ENCODE data around the gene AATK. TPM values are rescaled to one million over a fixed set of nuclear protein-coding genes. Genes with fewer than 3 reads are reported as not detected.

The AATK gene
- total and polyA plus RNA-seq, 2 experiments from 2014 or later, result 1.1 to 5.0 TPM

DNA sequence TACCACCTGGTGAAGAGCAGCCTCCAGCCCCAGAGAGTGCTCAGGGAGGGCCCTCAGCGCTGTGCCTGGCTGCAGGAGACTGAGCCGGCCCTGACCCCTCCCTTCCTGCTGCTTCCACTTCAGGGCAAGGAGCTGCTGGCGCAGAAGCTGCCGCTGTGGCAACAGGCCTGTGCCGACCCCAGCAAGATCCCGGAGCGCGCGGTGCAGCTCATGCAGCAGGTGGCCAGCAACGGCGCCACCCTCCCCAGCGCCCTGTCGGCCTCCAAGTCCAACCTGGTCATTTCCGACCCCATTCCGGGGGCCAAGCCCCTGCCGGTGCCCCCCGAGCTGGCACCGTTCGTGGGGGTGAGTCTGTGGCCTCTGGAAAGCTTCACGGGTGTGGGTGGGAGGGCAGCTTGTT lies 62.6 kb downstream of the AATK start:
- DNase-seq (ENCODE audit: low spot score) (no peak), ATAC-seq (no peak)
- Mint-ChIP-seq H3K9me3 (no peaks in the 10 kb centered on the region), H3K27me3 (ENCODE audit: insufficient read depth, low read depth, poor library complexity) (peaks cover 6% of the 10 kb centered on the region), H3K27ac (no peak overlapping the region), H3K36me3 (ENCODE audit: low read depth) (no peaks in the 10 kb centered on the region), H3K4me3 (no peak overlapping the region), H3K4me1 (no peaks in the 10 kb centered on the region)
- Histone ChIP-seq H2AFZ (no peak overlapping the region), H4K20me1 (replicated peaks; ENCODE audit: insufficient read depth) (no peaks in the 10 kb centered on the region), H3F3A (replicated peaks; ENCODE audit: low read depth) (no peaks in the 10 kb centered on the region), H3K27me3 (ENCODE audit: insufficient read depth) (no peaks in the 10 kb centered on the region), H3K36me3 (ENCODE audit: insufficient read depth) (no peaks in the 10 kb centered on the region), H3K4me3 (no peak overlapping the region), H3K4me1 (ENCODE audit: insufficient read depth) (no peaks in the 10 kb centered on the region), H3K4me2 (no peak overlapping the region), H3K79me2 (replicated peaks; ENCODE audit: insufficient read depth) (no peaks in the 10 kb centered on the region), H3K27ac (ENCODE audit: low read depth) (no peak overlapping the region), H3K9me2 (ENCODE audit: insufficient read depth) (no peaks in the 10 kb centered on the region)
- TF ChIP-seq CREB1 (CRISPR knock-in tag; IDR thresholded peaks at IDR 0.05; ENCODE audit: low read depth) (no peak), ZNF114 (CRISPR knock-in tag; IDR thresholded peaks at IDR 0.05) (no peak), EZH2phosphoT487 (IDR thresholded peaks at IDR 0.05; ENCODE audit: unreplicated experiment) (no peak), STAT1 (IDR thresholded peaks at IDR 0.05; ENCODE audit: unreplicated experiment) (no peak)

DNA sequence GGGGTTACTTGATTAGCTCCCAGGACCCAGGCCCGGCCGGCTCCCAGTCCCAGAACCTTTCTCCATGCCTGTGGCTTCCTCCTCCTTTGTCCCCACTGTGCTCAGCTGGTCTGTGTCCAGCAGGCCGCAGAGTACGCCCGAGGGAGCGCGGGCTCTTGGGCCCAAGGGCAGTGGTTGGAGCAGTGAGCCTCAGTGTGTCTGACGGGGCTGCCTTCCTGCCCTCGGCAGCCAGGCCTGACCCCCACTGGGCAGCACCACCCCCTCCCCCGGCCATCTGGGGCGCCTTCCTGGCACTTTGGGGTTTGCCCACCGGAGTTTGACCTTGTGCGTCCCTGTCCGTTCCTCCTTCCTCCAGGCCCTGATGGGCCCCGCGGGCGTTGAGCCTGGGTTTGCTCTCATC lies 63.2 kb downstream of the AATK start:
- no peak overlapping the region for H2AFZ ChIP-seq
- no peaks in the 10 kb centered on the region for H3K36me3 ChIP-seq (ENCODE audit: insufficient read depth)
- H3K27ac ChIP-seq (ENCODE audit: low read depth), result no peak overlapping the region
- no peaks in the 10 kb centered on the region for H3K9me2 ChIP-seq (ENCODE audit: insufficient read depth)
- H3K36me3 Mint-ChIP-seq (ENCODE audit: low read depth), result no peaks in the 10 kb centered on the region
- H3K4me3 Mint-ChIP-seq, result no peak overlapping the region
- H3K4me1 Mint-ChIP-seq, result no peaks in the 10 kb centered on the region
- no peaks in the 10 kb centered on the region for H3K4me1 ChIP-seq (ENCODE audit: insufficient read depth)
- no peaks in the 10 kb centered on the region for H3K9me3 Mint-ChIP-seq
- H4K20me1 ChIP-seq (replicated peaks; ENCODE audit: insufficient read depth), result no peaks in the 10 kb centered on the region
- no peaks in the 10 kb centered on the region for H3K27me3 ChIP-seq (ENCODE audit: insufficient read depth)
- H3K79me2 ChIP-seq (replicated peaks; ENCODE audit: insufficient read depth), result no peaks in the 10 kb centered on the region
- H3K27me3 Mint-ChIP-seq (ENCODE audit: insufficient read depth, low read depth, poor library complexity), result peaks cover 6% of the 10 kb centered on the region
- ATAC-seq (no peak), DNase-seq (ENCODE audit: low spot score) (no peak)
- no peak overlapping the region for H3K4me2 ChIP-seq
- H3K4me3 ChIP-seq, result no peak overlapping the region
- H3F3A ChIP-seq (replicated peaks; ENCODE audit: low read depth), result no peaks in the 10 kb centered on the region
- H3K27ac Mint-ChIP-seq, result no peak overlapping the region
- TF ChIP-seq JUNB (IDR thresholded peaks at IDR 0.05; ENCODE audit: unreplicated experiment) (no peak), CREB1 (CRISPR knock-in tag; IDR thresholded peaks at IDR 0.05; ENCODE audit: low read depth) (no peak), ZNF331 (CRISPR knock-in tag; IDR thresholded peaks at IDR 0.05; ENCODE audit: low read depth) (no peak), ZNF114 (CRISPR knock-in tag; IDR thresholded peaks at IDR 0.05) (no peak), EZH2phosphoT487 (IDR thresholded peaks at IDR 0.05; ENCODE audit: unreplicated experiment) (no peak), POLR2AphosphoS5 (IDR thresholded peaks at IDR 0.05; ENCODE audit: low read depth) (no peak), EZH2 (IDR thresholded peaks at IDR 0.05; ENCODE audit: low read depth, unreplicated experiment) (no peak), STAT1 (IDR thresholded peaks at IDR 0.05; ENCODE audit: unreplicated experiment) (no peak)
- TF ChIP-seq, protein P1, sequence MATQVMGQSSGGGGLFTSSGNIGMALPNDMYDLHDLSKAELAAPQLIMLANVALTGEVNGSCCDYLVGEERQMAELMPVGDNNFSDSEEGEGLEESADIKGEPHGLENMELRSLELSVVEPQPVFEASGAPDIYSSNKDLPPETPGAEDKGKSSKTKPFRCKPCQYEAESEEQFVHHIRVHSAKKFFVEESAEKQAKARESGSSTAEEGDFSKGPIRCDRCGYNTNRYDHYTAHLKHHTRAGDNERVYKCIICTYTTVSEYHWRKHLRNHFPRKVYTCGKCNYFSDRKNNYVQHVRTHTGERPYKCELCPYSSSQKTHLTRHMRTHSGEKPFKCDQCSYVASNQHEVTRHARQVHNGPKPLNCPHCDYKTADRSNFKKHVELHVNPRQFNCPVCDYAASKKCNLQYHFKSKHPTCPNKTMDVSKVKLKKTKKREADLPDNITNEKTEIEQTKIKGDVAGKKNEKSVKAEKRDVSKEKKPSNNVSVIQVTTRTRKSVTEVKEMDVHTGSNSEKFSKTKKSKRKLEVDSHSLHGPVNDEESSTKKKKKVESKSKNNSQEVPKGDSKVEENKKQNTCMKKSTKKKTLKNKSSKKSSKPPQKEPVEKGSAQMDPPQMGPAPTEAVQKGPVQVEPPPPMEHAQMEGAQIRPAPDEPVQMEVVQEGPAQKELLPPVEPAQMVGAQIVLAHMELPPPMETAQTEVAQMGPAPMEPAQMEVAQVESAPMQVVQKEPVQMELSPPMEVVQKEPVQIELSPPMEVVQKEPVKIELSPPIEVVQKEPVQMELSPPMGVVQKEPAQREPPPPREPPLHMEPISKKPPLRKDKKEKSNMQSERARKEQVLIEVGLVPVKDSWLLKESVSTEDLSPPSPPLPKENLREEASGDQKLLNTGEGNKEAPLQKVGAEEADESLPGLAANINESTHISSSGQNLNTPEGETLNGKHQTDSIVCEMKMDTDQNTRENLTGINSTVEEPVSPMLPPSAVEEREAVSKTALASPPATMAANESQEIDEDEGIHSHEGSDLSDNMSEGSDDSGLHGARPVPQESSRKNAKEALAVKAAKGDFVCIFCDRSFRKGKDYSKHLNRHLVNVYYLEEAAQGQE (IDR thresholded peaks at IDR 0.05; ENCODE audit: unreplicated experiment), result no peak
- TF ChIP-seq, protein P2, sequence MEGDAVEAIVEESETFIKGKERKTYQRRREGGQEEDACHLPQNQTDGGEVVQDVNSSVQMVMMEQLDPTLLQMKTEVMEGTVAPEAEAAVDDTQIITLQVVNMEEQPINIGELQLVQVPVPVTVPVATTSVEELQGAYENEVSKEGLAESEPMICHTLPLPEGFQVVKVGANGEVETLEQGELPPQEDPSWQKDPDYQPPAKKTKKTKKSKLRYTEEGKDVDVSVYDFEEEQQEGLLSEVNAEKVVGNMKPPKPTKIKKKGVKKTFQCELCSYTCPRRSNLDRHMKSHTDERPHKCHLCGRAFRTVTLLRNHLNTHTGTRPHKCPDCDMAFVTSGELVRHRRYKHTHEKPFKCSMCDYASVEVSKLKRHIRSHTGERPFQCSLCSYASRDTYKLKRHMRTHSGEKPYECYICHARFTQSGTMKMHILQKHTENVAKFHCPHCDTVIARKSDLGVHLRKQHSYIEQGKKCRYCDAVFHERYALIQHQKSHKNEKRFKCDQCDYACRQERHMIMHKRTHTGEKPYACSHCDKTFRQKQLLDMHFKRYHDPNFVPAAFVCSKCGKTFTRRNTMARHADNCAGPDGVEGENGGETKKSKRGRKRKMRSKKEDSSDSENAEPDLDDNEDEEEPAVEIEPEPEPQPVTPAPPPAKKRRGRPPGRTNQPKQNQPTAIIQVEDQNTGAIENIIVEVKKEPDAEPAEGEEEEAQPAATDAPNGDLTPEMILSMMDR (conservative IDR thresholded peaks at IDR 0.05; ENCODE audit: low read depth in 2 of 2), result no peak
- TF ChIP-seq, protein P3, sequence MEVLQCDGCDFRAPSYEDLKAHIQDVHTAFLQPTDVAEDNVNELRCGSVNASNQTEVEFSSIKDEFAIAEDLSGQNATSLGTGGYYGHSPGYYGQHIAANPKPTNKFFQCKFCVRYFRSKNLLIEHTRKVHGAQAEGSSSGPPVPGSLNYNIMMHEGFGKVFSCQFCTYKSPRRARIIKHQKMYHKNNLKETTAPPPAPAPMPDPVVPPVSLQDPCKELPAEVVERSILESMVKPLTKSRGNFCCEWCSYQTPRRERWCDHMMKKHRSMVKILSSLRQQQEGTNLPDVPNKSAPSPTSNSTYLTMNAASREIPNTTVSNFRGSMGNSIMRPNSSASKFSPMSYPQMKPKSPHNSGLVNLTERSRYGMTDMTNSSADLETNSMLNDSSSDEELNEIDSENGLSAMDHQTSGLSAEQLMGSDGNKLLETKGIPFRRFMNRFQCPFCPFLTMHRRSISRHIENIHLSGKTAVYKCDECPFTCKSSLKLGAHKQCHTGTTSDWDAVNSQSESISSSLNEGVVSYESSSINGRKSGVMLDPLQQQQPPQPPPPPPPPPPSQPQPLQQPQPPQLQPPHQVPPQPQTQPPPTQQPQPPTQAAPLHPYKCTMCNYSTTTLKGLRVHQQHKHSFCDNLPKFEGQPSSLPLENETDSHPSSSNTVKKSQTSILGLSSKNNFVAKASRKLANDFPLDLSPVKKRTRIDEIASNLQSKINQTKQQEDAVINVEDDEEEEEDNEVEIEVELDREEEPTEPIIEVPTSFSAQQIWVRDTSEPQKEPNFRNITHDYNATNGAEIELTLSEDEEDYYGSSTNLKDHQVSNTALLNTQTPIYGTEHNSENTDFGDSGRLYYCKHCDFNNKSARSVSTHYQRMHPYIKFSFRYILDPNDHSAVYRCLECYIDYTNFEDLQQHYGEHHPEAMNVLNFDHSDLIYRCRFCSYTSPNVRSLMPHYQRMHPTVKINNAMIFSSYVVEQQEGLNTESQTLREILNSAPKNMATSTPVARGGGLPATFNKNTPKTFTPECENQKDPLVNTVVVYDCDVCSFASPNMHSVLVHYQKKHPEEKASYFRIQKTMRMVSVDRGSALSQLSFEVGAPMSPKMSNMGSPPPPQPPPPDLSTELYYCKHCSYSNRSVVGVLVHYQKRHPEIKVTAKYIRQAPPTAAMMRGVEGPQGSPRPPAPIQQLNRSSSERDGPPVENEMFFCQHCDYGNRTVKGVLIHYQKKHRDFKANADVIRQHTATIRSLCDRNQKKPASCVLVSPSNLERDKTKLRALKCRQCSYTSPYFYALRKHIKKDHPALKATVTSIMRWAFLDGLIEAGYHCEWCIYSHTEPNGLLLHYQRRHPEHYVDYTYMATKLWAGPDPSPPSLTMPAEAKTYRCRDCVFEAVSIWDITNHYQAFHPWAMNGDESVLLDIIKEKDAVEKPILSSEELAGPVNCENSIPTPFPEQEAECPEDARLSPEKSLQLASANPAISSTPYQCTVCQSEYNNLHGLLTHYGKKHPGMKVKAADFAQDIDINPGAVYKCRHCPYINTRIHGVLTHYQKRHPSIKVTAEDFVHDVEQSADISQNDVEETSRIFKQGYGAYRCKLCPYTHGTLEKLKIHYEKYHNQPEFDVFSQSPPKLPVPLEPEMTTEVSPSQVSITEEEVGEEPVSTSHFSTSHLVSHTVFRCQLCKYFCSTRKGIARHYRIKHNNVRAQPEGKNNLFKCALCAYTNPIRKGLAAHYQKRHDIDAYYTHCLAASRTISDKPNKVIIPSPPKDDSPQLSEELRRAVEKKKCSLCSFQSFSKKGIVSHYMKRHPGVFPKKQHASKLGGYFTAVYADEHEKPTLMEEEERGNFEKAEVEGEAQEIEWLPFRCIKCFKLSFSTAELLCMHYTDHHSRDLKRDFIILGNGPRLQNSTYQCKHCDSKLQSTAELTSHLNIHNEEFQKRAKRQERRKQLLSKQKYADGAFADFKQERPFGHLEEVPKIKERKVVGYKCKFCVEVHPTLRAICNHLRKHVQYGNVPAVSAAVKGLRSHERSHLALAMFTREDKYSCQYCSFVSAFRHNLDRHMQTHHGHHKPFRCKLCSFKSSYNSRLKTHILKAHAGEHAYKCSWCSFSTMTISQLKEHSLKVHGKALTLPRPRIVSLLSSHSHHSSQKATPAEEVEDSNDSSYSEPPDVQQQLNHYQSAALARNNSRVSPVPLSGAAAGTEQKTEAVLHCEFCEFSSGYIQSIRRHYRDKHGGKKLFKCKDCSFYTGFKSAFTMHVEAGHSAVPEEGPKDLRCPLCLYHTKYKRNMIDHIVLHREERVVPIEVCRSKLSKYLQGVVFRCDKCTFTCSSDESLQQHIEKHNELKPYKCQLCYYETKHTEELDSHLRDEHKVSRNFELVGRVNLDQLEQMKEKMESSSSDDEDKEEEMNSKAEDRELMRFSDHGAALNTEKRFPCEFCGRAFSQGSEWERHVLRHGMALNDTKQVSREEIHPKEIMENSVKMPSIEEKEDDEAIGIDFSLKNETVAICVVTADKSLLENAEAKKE (CRISPR knock-in tag; IDR thresholded peaks at IDR 0.05), result no peak

Measured in GM23338 (cell line).